Stomach smooth muscle (tissue), 2 donors: Measurements from ENCODE around the gene DAGLA.

Source experiments
- H3K27ac ChIP-seq: one replicate; pipeline ENCODE4 v1.7.0; 2013; ENCODE audit warnings: mild to moderate bottlenecking, low read length, inconsistent platforms
- H3K27me3 ChIP-seq, 2 donors: one replicate each; pipeline ENCODE4 v1.7.0; 2013; ENCODE audit warnings: low read length in 2 of 2; ENCODE audit not compliant: insufficient read depth in 2 of 2, control insufficient read depth in 1 of 2
- H3K36me3 ChIP-seq, 2 donors: one replicate each; pipeline ENCODE4 v1.7.0; 2013; ENCODE audit warnings: low read length in 2 of 2; ENCODE audit not compliant: control insufficient read depth in 2 of 2, insufficient read depth in 2 of 2
- H3K4me1 ChIP-seq: one replicate; pipeline ENCODE4 v1.7.0; 2013; ENCODE audit warnings: low read length; ENCODE audit not compliant: control insufficient read depth, insufficient read depth
- H3K4me3 ChIP-seq, 2 donors: one replicate each; pipeline ENCODE4 v1.7.0; 2013; ENCODE audit warnings: low read length in 2 of 2
- H3K9ac ChIP-seq, 2 donors: one replicate each; pipeline ENCODE4 v1.7.0; 2013; ENCODE audit warnings: low read length in 2 of 2, mild to moderate bottlenecking in 1 of 2
- H3K9me3 ChIP-seq, 2 donors: one replicate each; pipeline ENCODE4 v1.7.0; 2013; ENCODE audit warnings: low read length in 2 of 2; ENCODE audit not compliant: control insufficient read depth in 2 of 2
- donor health status: healthy.
- donor health status: Pancreatic carcinoma.

The DAGLA gene

DNA sequence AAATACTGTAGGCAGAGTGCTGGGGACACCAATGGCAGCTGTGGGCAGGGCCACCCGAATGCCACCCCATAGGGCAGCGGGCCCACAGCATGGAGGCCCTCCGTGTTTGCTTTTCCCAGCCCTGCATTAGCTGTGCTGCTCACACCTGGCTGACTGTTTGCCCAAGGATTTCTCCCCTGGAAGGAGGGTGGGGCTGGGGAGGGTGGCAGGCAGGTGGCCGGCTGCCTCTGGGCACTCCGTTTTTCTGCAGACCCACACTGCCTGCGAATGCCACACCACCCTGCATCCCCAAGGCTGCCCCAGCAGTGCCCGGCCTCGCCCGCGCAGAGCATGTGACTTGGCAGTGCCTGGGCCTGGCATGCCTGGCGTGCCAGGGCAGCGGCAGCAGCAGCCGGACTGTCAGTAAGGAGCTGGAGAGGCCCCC, 19.6 kb downstream of the DAGLA start:
- peak overlapping the region; percentile 6 for H3K27ac ChIP-seq
- no peaks in the 10 kb centered on the region for H3K9me3 ChIP-seq
- H3K36me3 ChIP-seq: no peaks in the 10 kb centered on the region
- peaks cover 59% of the 10 kb centered on the region for H3K4me1 ChIP-seq
- H3K4me3 ChIP-seq: no peak overlapping the region
- H3K9ac ChIP-seq: no peak overlapping the region
- no peaks in the 10 kb centered on the region for H3K27me3 ChIP-seq

GRCh38 chr11:61700212-61700611, 20.0 kb downstream of the DAGLA start:
- Histone ChIP-seq H3K27ac (no peak overlapping the region), H3K4me3 (no peak overlapping the region)

DNA sequence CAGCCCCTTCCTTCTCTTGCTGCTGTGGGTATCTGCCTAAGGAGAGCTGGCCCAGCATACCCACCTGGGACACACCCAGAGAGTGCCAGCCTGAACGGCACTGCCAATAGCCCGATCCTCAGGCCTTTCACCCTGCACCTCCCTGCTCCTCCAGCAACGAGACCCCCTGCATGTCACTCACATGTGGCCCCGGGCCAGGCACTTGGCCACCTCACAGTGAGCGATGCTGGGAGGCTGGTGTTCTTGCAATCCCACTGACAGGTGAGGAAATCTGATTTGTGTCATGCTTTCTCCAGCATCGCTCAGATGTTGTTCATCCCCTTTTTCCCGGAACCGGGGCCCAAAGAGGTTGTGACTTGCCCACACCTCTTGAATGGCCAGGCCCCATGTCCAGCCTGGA, 20.5 kb downstream of the DAGLA start:
- Histone ChIP-seq H3K4me3 (no peak overlapping the region), H3K9me3 (no peaks in the 10 kb centered on the region), H3K27me3 (no peaks in the 10 kb centered on the region), H3K4me1 (peaks cover 49% of the 10 kb centered on the region), H3K9ac (no peak overlapping the region), H3K27ac (no peak overlapping the region), H3K36me3 (no peaks in the 10 kb centered on the region)

More at GRCh38 chr11:61700212-61700611, 20.0 kb downstream of the DAGLA start:
- Histone ChIP-seq H3K4me1 (peaks cover 55% of the 10 kb centered on the region), H3K27me3 (no peaks in the 10 kb centered on the region), H3K9ac (no peak overlapping the region), H3K36me3 (no peaks in the 10 kb centered on the region), H3K9me3 (no peaks in the 10 kb centered on the region)

GRCh38 chr11:61701242-61701886, 21.2 kb downstream of the DAGLA start:
- no peak overlapping the region for H3K4me3 ChIP-seq
- H3K4me1 ChIP-seq: peaks cover 43% of the 10 kb centered on the region
- no peak overlapping the region for H3K9ac ChIP-seq
- H3K27ac ChIP-seq: no peak overlapping the region
- no peaks in the 10 kb centered on the region for H3K9me3 ChIP-seq
- H3K36me3 ChIP-seq: no peaks in the 10 kb centered on the region
- H3K27me3 ChIP-seq: no peaks in the 10 kb centered on the region

GRCh38 chr11:61702701-61703312, 22.6 kb downstream of the DAGLA start:
- Histone ChIP-seq H3K9me3 (no peaks in the 10 kb centered on the region), H3K27me3 (no peaks in the 10 kb centered on the region), H3K4me3 (no peak overlapping the region), H3K9ac (no peak overlapping the region), H3K4me1 (peaks cover 32% of the 10 kb centered on the region), H3K27ac (no peak overlapping the region), H3K36me3 (no peaks in the 10 kb centered on the region)

DNA sequence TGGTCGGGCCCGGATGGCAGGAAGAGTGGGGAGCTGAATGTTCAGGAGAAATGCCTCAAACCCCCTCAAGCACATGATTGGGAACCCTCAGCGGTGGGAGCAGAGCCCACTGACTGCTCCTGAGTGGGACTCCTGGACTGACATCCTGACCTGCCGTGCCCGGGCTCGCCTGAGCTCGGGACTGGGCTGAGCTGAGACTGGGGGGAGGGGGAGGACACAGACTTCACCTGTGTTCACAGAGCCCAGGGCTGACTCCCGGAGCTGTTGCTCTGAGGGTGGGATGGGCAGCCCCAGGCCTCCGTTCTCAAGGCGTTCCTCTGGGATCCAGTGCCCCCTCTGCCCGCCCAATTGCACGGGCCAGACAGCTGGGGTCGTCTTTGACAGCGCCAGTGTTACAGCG, 24.6 kb downstream of the DAGLA start:
- Histone ChIP-seq H3K36me3 (no peaks in the 10 kb centered on the region), H3K27ac (no peak overlapping the region), H3K4me3 (no peak overlapping the region), H3K4me1 (peaks cover 12% of the 10 kb centered on the region), H3K9ac (no peak overlapping the region), H3K9me3 (no peaks in the 10 kb centered on the region), H3K27me3 (no peaks in the 10 kb centered on the region)

- Histone ChIP-seq H3K9me3 (no peaks in the 10 kb centered on the region), H3K36me3 (no peaks in the 10 kb centered on the region), H3K9ac (no peak overlapping the region), H3K4me1 (no peaks in the 10 kb centered on the region), H3K27ac (no peak overlapping the region), H3K27me3 (no peaks in the 10 kb centered on the region), H3K4me3 (no peak overlapping the region)
Observed at GRCh38 chr11:61706452-61707400, 26.5 kb downstream of the DAGLA start.

DNA sequence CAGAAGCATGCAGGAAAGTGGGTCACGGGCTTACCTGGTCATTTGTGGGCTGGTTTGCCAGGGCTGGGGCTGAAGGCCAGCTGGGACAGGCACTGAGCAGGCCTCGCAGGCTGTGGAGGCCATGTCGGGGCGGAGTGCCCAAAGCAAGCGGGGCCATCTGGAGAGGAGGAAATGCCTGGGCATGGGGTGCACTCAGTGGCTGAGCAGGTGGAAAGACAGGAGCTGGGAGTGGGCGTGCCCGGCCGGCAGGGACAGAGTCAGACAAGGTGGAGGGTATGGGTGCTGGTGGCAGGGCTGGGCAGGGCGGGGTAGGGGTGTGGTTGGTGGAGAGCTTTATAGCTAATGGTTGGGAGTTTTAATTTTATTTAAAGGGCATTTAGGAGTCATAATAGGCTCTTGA, 27.4 kb downstream of the DAGLA start:
- no peaks in the 10 kb centered on the region for H3K9me3 ChIP-seq
- H3K27me3 ChIP-seq: no peaks in the 10 kb centered on the region
- H3K36me3 ChIP-seq: no peaks in the 10 kb centered on the region
- H3K27ac ChIP-seq: no peak overlapping the region
- H3K4me3 ChIP-seq: no peak overlapping the region
- H3K9ac ChIP-seq: no peak overlapping the region
- no peaks in the 10 kb centered on the region for H3K4me1 ChIP-seq

- H3K36me3 ChIP-seq: no peaks in the 10 kb centered on the region
- no peak overlapping the region for H3K27ac ChIP-seq
- no peaks in the 10 kb centered on the region for H3K9me3 ChIP-seq
- H3K27me3 ChIP-seq: no peaks in the 10 kb centered on the region
- H3K4me3 ChIP-seq: no peak overlapping the region
- no peaks in the 10 kb centered on the region for H3K4me1 ChIP-seq
- H3K9ac ChIP-seq: no peak overlapping the region
Observed at GRCh38 chr11:61709110-61709509, 28.9 kb downstream of the DAGLA start.

DNA sequence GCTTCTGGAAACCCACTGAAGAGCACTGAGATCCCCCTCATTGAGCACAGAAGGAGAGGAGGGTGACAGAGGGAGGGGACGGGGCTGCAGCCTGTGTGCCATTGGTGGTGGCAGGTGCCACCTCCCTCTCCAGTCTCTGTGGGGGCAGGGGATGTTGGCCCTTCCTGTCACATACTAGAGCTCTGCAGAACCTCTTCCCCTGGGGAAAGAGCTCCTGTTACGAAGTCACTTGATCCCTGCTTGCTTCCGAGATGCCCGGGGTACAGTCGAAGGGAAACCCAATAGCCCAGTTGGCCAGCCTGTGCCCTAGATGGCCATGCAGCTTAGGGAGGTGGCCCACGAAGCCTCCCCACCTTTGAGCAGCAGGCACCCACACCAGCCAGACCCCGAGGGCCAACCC, 29.4 kb downstream of the DAGLA start:
- Histone ChIP-seq H3K27ac (no peak overlapping the region), H3K9ac (no peak overlapping the region), H3K4me1 (no peaks in the 10 kb centered on the region), H3K36me3 (no peaks in the 10 kb centered on the region), H3K27me3 (no peaks in the 10 kb centered on the region), H3K9me3 (no peaks in the 10 kb centered on the region), H3K4me3 (no peak overlapping the region)
